LNCAP (cell line): ENCODE results near the gene FAM83E.

Experiments
- TF ChIP-seq, protein P1 (sequence below): fragments of 450-650 bp; IDR thresholded peaks from 2 replicates; pipeline ENCODE4 v1.5.1; 2017; ENCODE audit warnings: mild to moderate bottlenecking

Gene FAM83E

DNA sequence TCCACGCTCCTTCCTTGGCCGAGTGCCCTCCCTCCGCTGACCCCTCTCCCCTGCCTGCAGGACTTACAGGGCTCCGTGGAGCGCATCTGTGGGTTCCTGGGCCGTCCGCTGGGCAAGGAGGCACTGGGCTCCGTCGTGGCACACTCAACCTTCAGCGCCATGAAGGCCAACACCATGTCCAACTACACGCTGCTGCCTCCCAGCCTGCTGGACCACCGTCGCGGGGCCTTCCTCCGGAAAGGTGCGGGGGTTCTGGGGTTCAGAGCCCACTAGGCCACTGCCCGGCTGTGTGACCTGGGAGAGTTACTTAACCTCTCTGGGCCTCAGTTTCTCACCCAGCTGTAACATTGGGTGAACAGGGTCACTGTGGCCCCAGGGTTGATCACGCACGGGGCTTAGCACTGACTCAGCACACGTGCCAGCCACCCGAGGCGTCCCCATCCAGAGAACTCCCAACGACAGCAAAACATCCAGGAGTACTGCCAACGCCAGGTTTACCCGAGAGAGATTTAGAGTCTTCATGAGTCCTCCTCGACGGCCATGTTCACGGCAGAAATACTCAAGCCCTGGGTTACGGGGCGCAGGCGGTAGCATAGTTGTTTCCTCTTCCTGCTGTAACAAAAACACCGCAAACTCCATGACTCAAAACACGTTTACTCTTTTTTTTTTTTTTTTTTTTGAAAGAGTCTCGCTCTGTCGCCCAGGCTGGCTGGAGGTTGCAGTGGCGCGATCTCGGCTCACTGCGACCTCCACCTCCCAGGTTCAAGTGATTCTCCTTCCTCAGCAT is 18.0 kb downstream of the FAM83E start:
- TF ChIP-seq, protein P1, sequence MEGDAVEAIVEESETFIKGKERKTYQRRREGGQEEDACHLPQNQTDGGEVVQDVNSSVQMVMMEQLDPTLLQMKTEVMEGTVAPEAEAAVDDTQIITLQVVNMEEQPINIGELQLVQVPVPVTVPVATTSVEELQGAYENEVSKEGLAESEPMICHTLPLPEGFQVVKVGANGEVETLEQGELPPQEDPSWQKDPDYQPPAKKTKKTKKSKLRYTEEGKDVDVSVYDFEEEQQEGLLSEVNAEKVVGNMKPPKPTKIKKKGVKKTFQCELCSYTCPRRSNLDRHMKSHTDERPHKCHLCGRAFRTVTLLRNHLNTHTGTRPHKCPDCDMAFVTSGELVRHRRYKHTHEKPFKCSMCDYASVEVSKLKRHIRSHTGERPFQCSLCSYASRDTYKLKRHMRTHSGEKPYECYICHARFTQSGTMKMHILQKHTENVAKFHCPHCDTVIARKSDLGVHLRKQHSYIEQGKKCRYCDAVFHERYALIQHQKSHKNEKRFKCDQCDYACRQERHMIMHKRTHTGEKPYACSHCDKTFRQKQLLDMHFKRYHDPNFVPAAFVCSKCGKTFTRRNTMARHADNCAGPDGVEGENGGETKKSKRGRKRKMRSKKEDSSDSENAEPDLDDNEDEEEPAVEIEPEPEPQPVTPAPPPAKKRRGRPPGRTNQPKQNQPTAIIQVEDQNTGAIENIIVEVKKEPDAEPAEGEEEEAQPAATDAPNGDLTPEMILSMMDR: no peak

DNA sequence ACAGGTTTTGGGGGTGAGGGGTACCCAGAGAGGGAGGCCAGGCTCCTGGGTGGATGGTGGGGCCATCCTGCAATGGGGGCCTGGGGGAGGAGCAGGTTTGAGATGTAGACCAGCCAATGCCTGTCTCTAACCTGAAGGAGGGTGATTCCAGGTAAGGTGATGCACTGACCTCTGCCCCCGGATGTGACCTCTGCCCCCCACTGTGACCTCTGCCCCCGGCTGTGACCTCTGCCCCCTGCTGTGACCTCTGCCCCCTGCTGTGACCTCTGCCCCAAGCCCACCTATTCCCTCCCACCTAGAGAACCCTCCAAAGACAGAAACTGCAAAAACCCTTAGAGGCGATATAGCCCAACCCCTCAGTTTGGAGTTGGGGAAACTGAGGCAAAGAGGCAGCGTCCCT is 18.6 kb downstream of the FAM83E start:
- TF ChIP-seq, protein P1: no peak

DNA sequence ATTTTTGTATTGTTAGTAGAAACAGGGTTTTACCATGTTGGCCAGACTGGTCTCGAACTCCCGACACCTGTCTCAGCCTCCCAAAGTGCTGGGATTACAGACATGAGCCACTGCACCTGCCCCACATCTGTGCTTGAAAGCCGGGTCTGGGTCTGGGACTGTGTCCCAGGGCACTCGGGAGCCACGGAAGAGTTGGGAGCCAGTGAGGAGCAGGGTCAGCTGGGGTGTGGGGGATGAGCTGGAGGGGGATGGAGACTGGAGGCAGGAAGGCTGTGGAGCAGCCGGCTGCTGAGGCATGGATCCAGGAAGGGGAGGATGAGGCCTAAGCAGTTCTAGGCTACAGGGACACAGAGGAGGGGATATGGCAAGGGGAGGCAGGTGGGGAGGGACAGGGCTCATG is 19.0 kb downstream of the FAM83E start:
- TF ChIP-seq, protein P1: no peak

DNA sequence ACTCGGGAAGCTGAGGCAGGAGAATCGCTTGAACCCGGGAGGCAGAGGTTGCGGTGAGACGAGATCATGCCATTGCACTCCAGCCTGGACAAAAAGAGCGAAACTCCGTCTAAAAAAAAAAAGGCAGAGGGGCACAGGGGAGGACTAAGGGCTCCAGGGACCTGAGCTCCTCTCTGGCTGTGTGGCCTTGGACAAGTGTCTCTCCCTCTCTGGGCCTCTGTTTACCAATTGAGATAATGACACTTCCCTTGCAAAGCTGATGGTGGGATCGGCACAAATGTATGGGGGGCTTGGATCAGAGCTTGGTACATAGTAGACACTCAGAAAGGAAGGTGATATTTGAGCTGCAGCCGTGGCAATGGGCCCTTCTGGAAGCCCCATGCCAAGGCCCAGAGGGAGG is 19.7 kb downstream of the FAM83E start:
- TF ChIP-seq, protein P1: no peak

DNA sequence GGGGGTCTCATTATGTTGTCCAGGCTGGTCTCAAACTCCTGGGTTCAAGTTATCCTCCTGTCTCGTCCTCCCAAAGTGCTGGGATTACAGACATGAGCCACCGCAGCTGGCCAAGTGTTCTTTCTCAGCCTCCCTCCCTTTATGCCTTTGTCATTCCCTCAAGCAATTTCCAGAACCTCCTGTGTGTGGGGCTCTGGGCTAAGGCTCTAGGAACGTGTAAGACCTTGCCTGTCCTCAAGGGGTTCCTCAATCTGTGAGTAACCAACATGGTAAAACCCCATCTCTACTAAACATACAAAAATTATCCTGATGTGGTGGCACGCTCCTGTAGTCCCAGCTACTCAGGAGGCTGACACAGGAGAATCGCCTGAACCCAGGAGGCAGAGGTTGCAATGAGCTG is 23.9 kb downstream of the FAM83E start:
- TF ChIP-seq, protein P1: no peak

DNA sequence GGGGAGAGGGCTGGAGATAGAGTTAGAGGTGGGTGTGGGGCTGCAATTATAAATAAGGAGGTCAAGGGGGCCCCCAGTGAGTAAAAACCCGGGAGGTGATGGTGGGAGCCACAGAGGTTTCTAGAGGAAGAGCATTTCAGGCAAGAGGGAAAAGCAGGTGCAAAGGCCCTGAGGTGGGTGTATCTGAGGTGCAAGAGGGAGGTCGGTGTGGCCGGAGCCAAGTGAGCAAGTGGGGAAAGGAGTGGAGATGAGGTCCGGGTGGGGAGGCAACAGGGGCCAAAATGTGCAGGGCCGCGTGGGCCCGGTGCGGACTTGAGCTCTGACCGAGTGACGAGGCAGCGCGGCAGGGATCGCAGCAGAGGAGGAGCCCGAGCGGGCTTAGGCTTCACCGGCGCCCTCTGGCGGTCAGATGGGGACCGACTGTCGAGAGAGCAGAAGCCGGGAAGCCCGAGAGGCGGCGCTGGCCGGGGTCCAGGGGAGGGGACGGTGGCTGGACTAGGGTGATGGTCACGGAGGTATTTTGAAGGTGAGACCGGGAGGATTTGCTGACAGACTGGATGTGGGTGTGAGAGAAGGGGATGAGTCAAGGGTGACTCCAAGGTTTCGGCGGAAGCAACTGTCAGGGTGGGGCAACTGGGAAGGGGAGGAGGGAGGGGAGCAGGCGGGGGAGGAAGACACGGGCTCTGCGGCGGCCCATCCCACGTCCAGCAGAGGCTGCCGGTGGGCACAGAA is 26.0 kb downstream of the FAM83E start:
- TF ChIP-seq, protein P1: peak; percentile 51

DNA sequence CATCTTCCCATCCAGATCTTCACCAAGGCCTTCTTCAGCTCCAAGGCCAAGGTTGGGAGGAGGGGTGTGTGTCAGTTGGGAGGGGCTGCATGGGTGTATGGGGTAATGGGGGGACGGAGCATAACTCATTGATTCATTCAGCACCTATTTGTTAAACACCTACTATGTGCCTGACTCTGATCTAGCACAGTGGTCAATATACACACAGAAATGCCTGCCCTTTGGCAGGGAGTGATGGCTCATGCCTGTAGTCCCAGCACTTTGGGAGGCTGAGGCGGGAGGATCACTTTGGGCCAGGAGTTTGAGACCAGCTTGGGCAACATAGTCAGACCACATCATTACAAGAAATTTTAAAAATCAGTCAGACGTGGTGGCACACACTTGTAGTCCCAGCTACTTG is 27.5 kb downstream of the FAM83E start:
- TF ChIP-seq, protein P1: no peak
